Osteoblast (primary cell): ENCODE results near the gene SSU72. TPM values are rescaled to one million over a fixed set of nuclear protein-coding genes. Genes with fewer than 3 reads are reported as not detected.
A peak's percentile ranks its signal among the peaks of the same experiment; 100 is the strongest.

Source experiments
- DNase-seq: peaks from one replicate; pipeline ENCODE4 v3.0.0; 2011; ENCODE audit warnings: low spot score, mixed read lengths; ENCODE audit not compliant: insufficient read length; ENCODE audit errors: missing footprints
- H2AFZ ChIP-seq: 2 replicates; pipeline ENCODE4 v1.6.0; 2011; ENCODE audit warnings: mild to moderate bottlenecking, low read length
- H3K27ac ChIP-seq: 2 replicates; pipeline ENCODE4 v1.5.1; 2011; ENCODE audit warnings: mild to moderate bottlenecking, low read depth, low read length, moderate library complexity
- H3K27me3 ChIP-seq: 2 replicates; pipeline ENCODE4 v1.6.0; 2012; ENCODE audit warnings: mild to moderate bottlenecking, control low read depth, inconsistent platforms, low read length, moderate library complexity; ENCODE audit not compliant: insufficient read depth
- H3K36me3 ChIP-seq: 2 replicates; pipeline ENCODE4 v1.5.1; 2011; ENCODE audit warnings: mild to moderate bottlenecking, low read length, control low read depth, moderate library complexity; ENCODE audit not compliant: insufficient read depth
- H3K4me1 ChIP-seq: 2 replicates; pipeline ENCODE4 v1.5.1; 2011; ENCODE audit warnings: mild to moderate bottlenecking, low read length, control low read depth, moderate library complexity; ENCODE audit not compliant: insufficient read depth
- H3K4me2 ChIP-seq: 2 replicates; pipeline ENCODE4 v1.6.0; 2011; ENCODE audit warnings: mild to moderate bottlenecking, low read length; ENCODE audit not compliant: insufficient read depth
- H3K4me3 ChIP-seq: fragments of 200-600 bp; sonication (generic); 3 replicates; pipeline ENCODE4 v1.5.1; 2012; ENCODE audit warnings: mild to moderate bottlenecking, low read length, inconsistent platforms; ENCODE audit not compliant: insufficient read depth
- H3K79me2 ChIP-seq: 2 replicates; pipeline ENCODE4 v1.6.0; 2012; ENCODE audit warnings: mild to moderate bottlenecking, low read length, control low read depth, inconsistent platforms; ENCODE audit not compliant: insufficient read depth
- H3K9me3 ChIP-seq: 2 replicates; pipeline ENCODE4 v1.5.1; 2011; ENCODE audit warnings: low read depth, low read length, control low read depth
- H4K20me1 ChIP-seq: 2 replicates; pipeline ENCODE4 v1.6.0; 2012; ENCODE audit warnings: mild to moderate bottlenecking, low read length, control low read depth; ENCODE audit not compliant: insufficient read depth
- CTCF ChIP-seq: IDR thresholded peaks from 2 replicates; pipeline ENCODE4 v1.5.1; 2011; ENCODE audit warnings: mild to moderate bottlenecking, low read depth, low read length, moderate library complexity; ENCODE audit errors: extremely low read depth
- total RNA-seq: library from RNA; depleted of rRNA; stranded (reverse); fragments of >200 nt; gene quantifications from 2 replicates; pipeline ENCODE4 v1.2.3, GENCODE V29; 2012

SSU72 gene
- total RNA-seq, 1 donor: 73.1 TPM

GRCh38 chr1:1565340-1565739 is 9.3 kb downstream of the SSU72 start:
- no peak overlapping the region for H2AFZ ChIP-seq
- peaks cover 18% of the 10 kb centered on the region for H3K4me1 ChIP-seq
- H3K36me3 ChIP-seq: peaks cover 63% of the 10 kb centered on the region
- DNase-seq: peak; percentile 36
- H4K20me1 ChIP-seq: peaks cover 76% of the 10 kb centered on the region
- H3K79me2 ChIP-seq: peaks cover 96% of the 10 kb centered on the region
- no peak for TF ChIP-seq CTCF
- no peaks in the 10 kb centered on the region for H3K27me3 ChIP-seq
- H3K9me3 ChIP-seq: no peaks in the 10 kb centered on the region
- H3K27ac ChIP-seq: peak overlapping the region; percentile 80
- H3K4me3 ChIP-seq: no peak overlapping the region
- no peak overlapping the region for H3K4me2 ChIP-seq

GRCh38 chr1:1564268-1564667 is 10.4 kb downstream of the SSU72 start:
- no peak for TF ChIP-seq CTCF
- Histone ChIP-seq H3K4me2 (no peak overlapping the region), H3K36me3 (peaks cover 60% of the 10 kb centered on the region), H3K4me3 (no peak overlapping the region), H3K79me2 (peaks cover 93% of the 10 kb centered on the region), H3K27ac (no peak overlapping the region), H3K4me1 (peaks cover 18% of the 10 kb centered on the region), H3K9me3 (no peaks in the 10 kb centered on the region), H3K27me3 (no peaks in the 10 kb centered on the region), H2AFZ (no peak overlapping the region), H4K20me1 (peaks cover 69% of the 10 kb centered on the region)
- peak; percentile 66 for DNase-seq

DNA sequence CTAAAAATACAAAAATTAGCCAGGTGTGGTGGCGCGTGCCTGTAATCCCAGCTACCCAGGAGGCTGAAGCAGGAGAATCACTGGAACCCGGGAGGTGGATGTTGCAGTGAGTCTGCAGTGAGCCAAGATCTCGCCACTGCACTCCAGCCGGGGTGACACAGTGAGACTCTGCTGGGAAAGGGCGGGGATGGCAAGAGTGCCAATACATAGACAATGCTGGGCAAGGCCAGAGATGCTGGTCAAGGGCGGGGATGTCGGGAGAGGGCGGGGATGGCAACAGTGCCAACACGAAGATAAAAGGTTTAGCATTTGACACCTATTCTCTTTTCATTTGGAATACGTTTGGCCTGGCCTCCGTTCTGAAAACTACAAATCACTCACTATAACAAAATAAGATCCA is 11.0 kb downstream of the SSU72 start:
- Histone ChIP-seq H3K27me3 (no peaks in the 10 kb centered on the region), H2AFZ (no peak overlapping the region), H3K4me2 (no peak overlapping the region), H4K20me1 (peaks cover 72% of the 10 kb centered on the region), H3K27ac (no peak overlapping the region), H3K4me3 (no peak overlapping the region), H3K9me3 (no peaks in the 10 kb centered on the region), H3K79me2 (peaks cover 92% of the 10 kb centered on the region), H3K36me3 (peaks cover 57% of the 10 kb centered on the region), H3K4me1 (peaks cover 18% of the 10 kb centered on the region)
- no peak for TF ChIP-seq CTCF
- peak; percentile 43 for DNase-seq

DNA sequence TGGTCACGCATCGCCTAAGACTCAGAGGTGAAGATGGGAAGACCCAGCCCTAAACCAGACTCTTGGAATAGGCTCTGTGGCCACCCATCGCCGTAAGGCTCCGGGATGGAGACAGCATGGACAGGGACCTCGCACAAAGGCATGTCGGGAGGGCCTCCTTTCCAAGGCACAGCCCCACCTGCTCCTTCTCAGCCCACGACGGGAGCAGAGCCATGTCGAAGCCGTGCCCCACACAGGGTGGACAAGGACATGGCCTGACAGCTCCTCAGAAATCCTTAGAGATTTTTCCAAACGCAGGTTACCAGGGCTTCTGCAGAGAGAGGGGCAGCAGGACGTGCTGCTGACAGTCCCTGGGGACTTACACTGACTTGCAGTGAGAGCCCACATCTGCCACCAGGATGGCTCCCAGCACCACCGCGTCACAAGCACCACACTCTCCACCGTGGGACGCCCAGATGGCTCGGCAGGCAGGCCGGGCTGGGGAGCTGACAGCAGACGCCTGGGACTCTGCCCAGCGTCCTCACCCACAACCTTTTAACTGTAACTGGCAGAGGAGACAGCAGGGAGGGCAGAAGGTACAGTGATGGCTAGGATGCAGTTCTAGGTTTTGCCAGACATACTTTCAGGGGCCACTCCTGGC is 12.0 kb downstream of the SSU72 start:
- peaks cover 86% of the 10 kb centered on the region for H3K79me2 ChIP-seq
- DNase-seq: peak; percentile 31
- H4K20me1 ChIP-seq: peaks cover 68% of the 10 kb centered on the region
- no peak for TF ChIP-seq CTCF
- H2AFZ ChIP-seq: no peak overlapping the region
- peaks cover 53% of the 10 kb centered on the region for H3K36me3 ChIP-seq
- no peak overlapping the region for H3K4me3 ChIP-seq
- H3K4me2 ChIP-seq: no peak overlapping the region
- no peaks in the 10 kb centered on the region for H3K27me3 ChIP-seq
- peaks cover 13% of the 10 kb centered on the region for H3K4me1 ChIP-seq
- H3K9me3 ChIP-seq: no peaks in the 10 kb centered on the region
- H3K27ac ChIP-seq: no peak overlapping the region
